MG63 (cell line): ENCODE results near the gene PKN2. TPM values are rescaled to one million over a fixed set of nuclear protein-coding genes. Genes with fewer than 3 reads are reported as not detected.
"Not testable (repeated sequence)": the region's sequence is repeated elsewhere in the genome, so short reads cannot be mapped to it uniquely, and the experiment has no call there.

Source experiments
- DNase-seq: peaks from one replicate; pipeline ENCODE4 v3.0.0-alpha.2; 2020
- H3K27me3 ChIP-seq: fragments of 250-450 bp; sonication (Bioruptor Pico); 2 replicates; pipeline ENCODE4 v1.5.1; 2020; ENCODE audit warnings: mild to moderate bottlenecking, moderate library complexity
- H3K36me3 ChIP-seq: fragments of 250-450 bp; sonication (Bioruptor Pico); 2 replicates; pipeline ENCODE4 v1.5.1; 2020; ENCODE audit warnings: mild to moderate bottlenecking, moderate library complexity
- H3K4me3 ChIP-seq: fragments of 250-450 bp; sonication (Bioruptor Pico); 2 replicates; pipeline ENCODE4 v1.5.1; 2020; ENCODE audit warnings: mild to moderate bottlenecking, moderate library complexity
- H3K9me3 ChIP-seq: fragments of 250-450 bp; sonication (Bioruptor Pico); 2 replicates; pipeline ENCODE4 v1.5.1; 2020; ENCODE audit warnings: mild to moderate bottlenecking, moderate library complexity
- total RNA-seq: library from RNA; depleted of rRNA; stranded (reverse); fragments of >200 nt; shearing (Covaris generic); gene quantifications from 2 replicates; pipeline ENCODE4 v1.2.3, GENCODE V29; 2014; ENCODE audit warnings: low replicate concordance

PKN2 gene
- total RNA-seq, 1 experiment from 2014 or later = 18.0 TPM

DNA sequence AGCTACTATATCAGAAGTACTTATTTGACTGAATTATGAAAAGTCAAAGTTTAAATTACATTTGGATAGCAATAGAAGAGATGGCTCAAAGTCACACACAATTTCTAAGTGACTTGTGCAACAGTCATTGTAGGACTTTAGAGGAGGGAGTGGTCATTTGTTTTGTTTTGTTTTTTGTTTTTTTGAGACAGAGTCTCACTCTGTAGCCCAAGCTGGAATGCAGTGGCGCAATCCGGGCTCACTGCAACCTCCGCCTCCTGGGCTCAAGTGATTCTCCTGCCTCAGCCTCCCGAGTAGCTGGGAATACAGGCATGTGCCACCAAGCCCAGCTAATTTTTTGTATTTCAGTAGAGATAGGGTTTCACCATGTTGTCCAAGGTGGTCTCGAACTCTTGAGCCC, 17.7 kb downstream of the PKN2 start:
- not testable (repeated sequence) for H3K36me3 ChIP-seq, H3K9me3 ChIP-seq

DNA sequence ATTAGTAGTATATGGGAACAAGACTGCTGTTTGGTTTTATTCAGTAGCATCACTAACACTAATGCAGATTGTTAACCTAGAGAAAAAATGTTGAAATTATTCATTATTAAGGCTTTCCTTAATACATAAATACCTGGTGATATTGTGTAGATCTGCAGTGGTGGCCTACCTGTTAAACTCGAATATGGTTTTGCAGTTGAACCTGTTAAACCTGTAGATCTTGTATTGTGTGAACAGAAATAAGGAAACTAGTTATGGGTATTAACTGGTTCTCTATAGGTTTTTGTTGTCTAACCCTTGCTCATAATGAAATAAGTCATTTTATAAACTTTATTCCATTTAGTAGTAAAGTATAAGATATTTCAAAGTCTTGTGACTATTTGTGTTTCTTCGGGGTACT, 23.9 kb downstream of the PKN2 start:
- DNase-seq = no peak
- peaks cover 14% of the 10 kb centered on the region for H3K36me3 ChIP-seq
- no peaks in the 10 kb centered on the region for H3K9me3 ChIP-seq
- no peaks in the 10 kb centered on the region for H3K27me3 ChIP-seq
- no peak overlapping the region for H3K4me3 ChIP-seq

More for the DNA sequence above, 17.7 kb downstream of the PKN2 start:
- not testable (repeated sequence) for DNase-seq, H3K27me3 ChIP-seq, H3K4me3 ChIP-seq

DNA sequence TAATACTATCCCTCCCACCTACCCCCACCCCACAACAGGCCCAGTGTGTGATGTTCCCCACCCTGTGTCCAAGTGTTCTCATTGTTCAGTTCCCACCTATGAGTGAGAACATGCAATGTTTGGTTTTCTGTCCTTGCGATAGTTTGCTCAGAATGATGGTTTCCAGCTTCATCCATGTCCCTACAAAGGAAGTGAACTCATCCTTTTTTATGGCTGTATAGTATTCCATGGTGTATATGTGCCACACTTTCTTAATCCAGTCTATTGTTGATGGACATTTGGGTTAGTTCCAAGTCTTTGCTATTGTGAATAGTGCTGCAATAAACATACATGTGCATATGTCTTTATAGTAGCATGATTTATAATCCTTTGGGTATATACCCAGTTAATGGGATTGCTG, 28.8 kb downstream of the PKN2 start:
- not testable (repeated sequence) for DNase-seq

DNA sequence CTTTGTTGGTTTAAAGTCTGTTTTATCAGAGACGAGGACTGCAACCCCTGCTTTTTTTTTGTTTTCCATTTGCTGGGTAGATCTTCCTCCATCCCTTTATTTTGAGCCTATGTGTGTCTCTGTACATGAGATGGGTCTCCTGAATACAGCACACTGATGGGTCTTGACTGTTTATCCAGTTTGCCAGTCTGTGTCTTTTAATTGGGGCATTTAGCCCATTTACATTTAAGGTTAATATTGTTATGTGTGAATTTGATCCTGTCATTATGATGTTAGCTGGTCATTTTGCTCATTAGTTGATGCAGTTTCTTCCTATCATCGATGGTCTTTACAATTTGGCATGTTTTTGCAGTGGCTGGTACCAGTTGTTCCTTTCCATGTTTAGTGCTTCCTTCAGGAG, 32.5 kb downstream of the PKN2 start:
- DNase-seq, H3K36me3 ChIP-seq: not testable (repeated sequence)

More for the DNA sequence above, 28.8 kb downstream of the PKN2 start:
- not testable (repeated sequence) for H3K27me3 ChIP-seq, H3K9me3 ChIP-seq, H3K4me3 ChIP-seq
- peaks cover 14% of the 10 kb centered on the region for H3K36me3 ChIP-seq

DNA sequence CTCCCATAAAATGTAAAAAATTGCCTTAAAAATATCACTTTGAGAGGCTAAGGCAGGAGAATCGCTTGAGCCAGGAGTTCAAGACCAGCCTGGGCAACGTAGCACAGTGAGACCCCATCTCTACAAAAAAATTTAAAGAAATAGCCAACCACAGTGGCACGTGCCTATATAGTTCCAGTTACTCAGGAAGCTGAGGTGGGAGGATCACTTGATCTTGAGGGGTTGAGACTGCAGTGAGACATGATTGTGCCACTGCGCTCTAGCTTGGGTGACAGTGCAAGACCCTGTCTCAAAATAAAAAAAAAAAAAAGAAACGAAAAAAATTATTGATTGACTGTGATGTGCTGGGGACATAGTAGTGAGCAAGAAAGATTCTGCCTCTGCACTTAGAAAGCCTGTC, 38.4 kb downstream of the PKN2 start:
- no peak overlapping the region for H3K4me3 ChIP-seq
- no peak for DNase-seq
- no peaks in the 10 kb centered on the region; the same call in none of the 2 replicates for H3K36me3 ChIP-seq
- H3K9me3 ChIP-seq = no peaks in the 10 kb centered on the region
- no peaks in the 10 kb centered on the region for H3K27me3 ChIP-seq

More for the DNA sequence above, 32.5 kb downstream of the PKN2 start:
- not testable (repeated sequence) for H3K4me3 ChIP-seq, H3K9me3 ChIP-seq, H3K27me3 ChIP-seq

GRCh38 chr1:88726697-88727096, 42.6 kb downstream of the PKN2 start:
- no peak overlapping the region for H3K4me3 ChIP-seq
- DNase-seq = no peak
- H3K9me3 ChIP-seq = no peaks in the 10 kb centered on the region
- peaks cover 3% of the 10 kb centered on the region; the same call in 1 of the 2 replicates for H3K36me3 ChIP-seq
- H3K27me3 ChIP-seq = no peaks in the 10 kb centered on the region

GRCh38 chr1:88727205-88727604, 43.1 kb downstream of the PKN2 start:
- Histone ChIP-seq H3K27me3 (no peaks in the 10 kb centered on the region), H3K4me3 (no peak overlapping the region), H3K36me3 (peaks cover 3% of the 10 kb centered on the region; the same call in 1 of the 2 replicates), H3K9me3 (no peaks in the 10 kb centered on the region)
- no peak for DNase-seq

- H3K9me3 ChIP-seq = peaks cover 2% of the 10 kb centered on the region; the same call in 1 of the 2 replicates
- H3K36me3 ChIP-seq = peaks cover 3% of the 10 kb centered on the region
- no peak overlapping the region for H3K4me3 ChIP-seq
- no peaks in the 10 kb centered on the region for H3K27me3 ChIP-seq
- no peak for DNase-seq
Observed at GRCh38 chr1:88729297-88729696, 45.2 kb downstream of the PKN2 start.

- H3K4me3 ChIP-seq = no peak overlapping the region
- H3K36me3 ChIP-seq = peaks cover 3% of the 10 kb centered on the region
- peaks cover 6% of the 10 kb centered on the region; the same call in 1 of the 2 replicates for H3K9me3 ChIP-seq
- DNase-seq = no peak
- no peaks in the 10 kb centered on the region for H3K27me3 ChIP-seq
Observed at GRCh38 chr1:88730132-88730675, 46.1 kb downstream of the PKN2 start.

DNA sequence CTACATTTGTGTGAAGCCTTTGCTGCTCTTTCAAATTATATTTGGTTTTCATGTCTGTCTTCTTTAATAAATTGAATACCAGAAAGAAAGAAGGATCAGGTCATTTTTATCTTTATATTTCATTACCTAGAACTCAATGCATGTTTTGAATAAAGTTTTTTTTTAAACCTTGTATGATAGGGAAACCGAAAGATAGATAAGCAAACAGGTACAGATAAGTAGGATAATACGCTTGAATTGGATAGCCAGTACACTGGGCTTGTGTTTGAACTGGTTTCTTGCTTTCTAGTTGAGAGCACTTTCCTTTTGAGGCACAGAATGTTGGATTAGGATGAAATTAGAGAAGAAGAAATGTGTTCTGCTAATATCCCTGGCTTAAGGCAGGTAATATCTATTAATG, 46.9 kb downstream of the PKN2 start:
- no peak for DNase-seq
- H3K27me3 ChIP-seq = no peaks in the 10 kb centered on the region
- H3K9me3 ChIP-seq = peaks cover 10% of the 10 kb centered on the region
- 0 out of 2 replicates have a peak overlapping the region, but pooled peaks have one; percentile 2 for H3K4me3 ChIP-seq
- H3K36me3 ChIP-seq = peaks cover 3% of the 10 kb centered on the region

GRCh38 chr1:88731475-88732269, 47.6 kb downstream of the PKN2 start:
- Histone ChIP-seq H3K27me3 (no peaks in the 10 kb centered on the region), H3K4me3 (peak overlapping the region; percentile 36), H3K36me3 (peaks cover 3% of the 10 kb centered on the region), H3K9me3 (peaks cover 12% of the 10 kb centered on the region)
- DNase-seq = peak; percentile 81

DNA sequence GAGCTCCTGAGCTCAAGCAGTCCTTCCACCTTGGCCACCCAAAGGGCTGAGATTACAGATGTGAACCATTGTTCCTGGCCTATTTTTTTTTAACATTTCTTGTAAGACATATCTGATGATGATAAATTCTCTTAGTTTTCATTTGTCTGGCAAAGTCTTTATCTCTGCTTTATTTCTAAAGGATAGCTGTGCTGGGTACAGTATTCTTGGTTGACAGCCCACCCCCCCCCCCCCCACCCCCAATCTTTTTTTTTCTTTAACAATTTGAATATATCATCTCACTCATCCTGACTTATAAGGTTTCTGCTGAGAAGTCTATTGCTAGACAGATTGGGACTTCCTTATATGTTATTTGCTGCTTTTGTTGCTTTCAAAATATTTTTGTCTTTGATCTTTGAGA, 51.3 kb downstream of the PKN2 start:
- H3K36me3 ChIP-seq = no peaks in the 10 kb centered on the region; the same call in 1 of the 2 replicates
- no peak overlapping the region for H3K4me3 ChIP-seq
- H3K9me3 ChIP-seq = peaks cover 12% of the 10 kb centered on the region
- DNase-seq = no peak
- no peaks in the 10 kb centered on the region for H3K27me3 ChIP-seq

GRCh38 chr1:88735909-88736308, 51.8 kb downstream of the PKN2 start:
- Histone ChIP-seq H3K4me3 (no peak overlapping the region), H3K36me3 (no peaks in the 10 kb centered on the region; the same call in 1 of the 2 replicates), H3K9me3 (peaks cover 12% of the 10 kb centered on the region), H3K27me3 (no peaks in the 10 kb centered on the region)
- no peak for DNase-seq

- DNase-seq = no peak
- H3K9me3 ChIP-seq = peaks cover 12% of the 10 kb centered on the region
- no peak overlapping the region for H3K4me3 ChIP-seq
- no peaks in the 10 kb centered on the region for H3K27me3 ChIP-seq
- no peaks in the 10 kb centered on the region; the same call in 1 of the 2 replicates for H3K36me3 ChIP-seq
Observed at GRCh38 chr1:88736633-88737248, 52.7 kb downstream of the PKN2 start.

DNA sequence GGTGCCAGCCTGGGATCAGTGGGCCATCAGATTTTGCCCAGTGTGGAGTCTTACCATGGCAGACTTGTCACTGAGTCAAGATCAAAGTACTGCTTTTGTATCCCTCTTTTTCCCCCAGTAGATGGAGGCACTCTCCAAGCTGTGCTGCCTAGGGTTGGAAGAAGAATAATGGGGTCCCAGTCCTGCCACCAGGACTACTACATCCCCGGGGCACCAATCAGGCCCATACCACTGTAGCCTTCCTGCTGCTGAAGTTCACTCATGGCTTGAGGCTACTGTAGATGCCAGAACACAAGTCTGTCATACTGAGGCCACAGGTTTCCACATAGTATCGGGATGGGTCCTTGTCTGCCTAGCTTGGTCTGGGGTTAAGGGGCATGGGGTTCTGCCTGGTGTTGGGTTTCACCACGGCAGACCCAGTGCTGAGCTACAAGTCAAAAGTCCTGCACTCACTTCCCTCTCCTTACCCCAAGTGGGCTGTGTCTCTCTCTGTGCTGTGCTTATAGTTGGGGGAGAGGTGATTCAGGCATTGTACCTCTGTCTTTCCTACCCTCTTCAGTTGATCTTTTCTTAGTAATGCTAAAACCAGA, 53.4 kb downstream of the PKN2 start:
- H3K4me3 ChIP-seq = no peak overlapping the region
- H3K27me3 ChIP-seq = no peaks in the 10 kb centered on the region
- DNase-seq = no peak
- H3K9me3 ChIP-seq = peaks cover 12% of the 10 kb centered on the region
- no peaks in the 10 kb centered on the region; the same call in 1 of the 2 replicates for H3K36me3 ChIP-seq

DNA sequence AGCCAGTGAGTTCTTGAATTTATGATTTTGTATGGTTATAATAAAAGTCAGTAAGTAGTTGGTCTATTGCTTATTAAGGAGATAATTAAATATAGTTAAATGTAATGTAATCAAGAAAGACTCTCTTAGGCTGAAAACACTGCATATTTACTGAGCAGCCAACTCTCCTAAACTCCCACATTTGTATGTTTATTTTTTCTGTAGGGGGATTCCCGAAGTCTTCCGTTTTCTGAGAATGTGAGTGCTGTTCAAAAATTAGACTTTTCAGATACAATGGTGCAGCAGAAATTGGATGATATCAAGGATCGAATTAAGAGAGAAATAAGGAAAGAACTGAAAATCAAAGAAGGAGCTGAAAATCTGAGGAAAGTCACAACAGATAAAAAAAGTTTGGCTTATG, 56.7 kb downstream of the PKN2 start:
- Histone ChIP-seq H3K4me3 (no peak overlapping the region), H3K36me3 (peaks cover 7% of the 10 kb centered on the region), H3K9me3 (peaks cover 4% of the 10 kb centered on the region), H3K27me3 (no peaks in the 10 kb centered on the region)
- no peak for DNase-seq

DNA sequence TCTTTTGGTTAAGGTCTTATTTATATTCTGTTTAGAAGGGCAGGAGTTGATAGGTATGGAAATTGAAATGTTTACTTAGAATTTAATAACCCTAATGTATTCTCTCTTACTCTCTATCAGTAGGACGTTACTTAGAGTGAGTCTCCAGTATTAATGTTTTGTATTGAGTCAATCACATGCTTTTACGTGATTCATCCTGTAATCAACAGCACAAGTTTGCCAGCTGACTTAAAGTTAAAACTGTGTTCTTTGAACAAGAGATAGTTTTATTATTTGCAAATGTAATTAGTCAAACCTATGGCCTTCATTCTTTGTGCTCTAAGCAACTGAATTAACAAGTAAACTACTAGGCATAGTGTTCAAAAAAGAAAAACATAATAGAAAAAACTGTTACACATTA, 57.3 kb downstream of the PKN2 start:
- no peaks in the 10 kb centered on the region for H3K9me3 ChIP-seq
- no peak overlapping the region for H3K4me3 ChIP-seq
- no peak for DNase-seq
- no peaks in the 10 kb centered on the region for H3K27me3 ChIP-seq
- peaks cover 7% of the 10 kb centered on the region for H3K36me3 ChIP-seq
